HG02981 (cell line): ENCODE data around the gene TAF11L14.
"Not testable (repeated sequence)": the region's sequence is repeated elsewhere in the genome, so short reads cannot be mapped to it uniquely, and the experiment has no call there.

Experiments
- ATAC-seq: cut with Tn5 transposase; IDR thresholded peaks from one replicate; pipeline ENCODE4 v1.9.1; 2021; ENCODE audit warnings: mild to moderate bottlenecking, moderate library complexity; ENCODE audit not compliant: unreplicated experiment

TAF11L14 gene

GRCh38 chr5:17634160-17634559 lies at the start of gene TAF11L14:
Gene TAF11L14 (plus strand): TSS chr5:17634460.
- no peak for ATAC-seq

- not testable (repeated sequence) for ATAC-seq
These were observed 48.6 kb upstream of the TAF11L14 start, which contains the start of gene TAF11L7 for GRCh38 chr5:17585658-17586057. Gene TAF11L7 (minus strand): TSS chr5:17585758.

GRCh38 chr5:17590860-17591259 lies 43.4 kb upstream of the TAF11L14 start, which contains the start of gene TAF11L8:
Gene TAF11L8 (minus strand): TSS chr5:17590960.
- ATAC-seq: not testable (repeated sequence)

- not testable (repeated sequence) for ATAC-seq
These were observed 40.0 kb upstream of the TAF11L14 start, which contains the start of gene TAF11L9 for GRCh38 chr5:17594255-17594654. Gene TAF11L9 (minus strand): TSS chr5:17594394.

GRCh38 chr5:17597728-17598127 lies 36.5 kb upstream of the TAF11L14 start, which contains the start of gene TAF11L10:
Gene TAF11L10 (minus strand): TSS chr5:17597828.
- not testable (repeated sequence) for ATAC-seq

GRCh38 chr5:17603880-17604279 lies 30.4 kb upstream of the TAF11L14 start, which contains the start of gene TAF11L11:
Gene TAF11L11 (plus strand): TSS chr5:17604183.
- not testable (repeated sequence) for ATAC-seq

- ATAC-seq: no peak
These were observed 29.3 kb upstream of the TAF11L14 start for GRCh38 chr5:17604951-17605350.

- not testable (repeated sequence) for ATAC-seq
These were observed 26.8 kb upstream of the TAF11L14 start for GRCh38 chr5:17607461-17607860.

GRCh38 chr5:17610092-17610491 lies 24.2 kb upstream of the TAF11L14 start, which contains the start of gene TAF11L12:
Gene TAF11L12 (plus strand): TSS chr5:17610392.
- not testable (repeated sequence) for ATAC-seq

- no peak for ATAC-seq
These were observed 19.2 kb upstream of the TAF11L14 start for GRCh38 chr5:17614872-17615605.

- no peak for ATAC-seq
These were observed 14.9 kb upstream of the TAF11L14 start for GRCh38 chr5:17619354-17619753.

- no peak for ATAC-seq
These were observed 13.6 kb upstream of the TAF11L14 start for GRCh38 chr5:17620627-17621026.

GRCh38 chr5:17625686-17626085 lies 8.6 kb upstream of the TAF11L14 start:
- ATAC-seq: no peak

GRCh38 chr5:17631788-17632187 lies 2.5 kb upstream of the TAF11L14 start, which contains the start of gene TAF11L13:
Gene TAF11L13 (plus strand): TSS chr5:17632088.
- ATAC-seq: not testable (repeated sequence)

GRCh38 chr5:17649232-17649631 lies 15.0 kb downstream of the TAF11L14 start:
- not testable (repeated sequence) for ATAC-seq

- not testable (repeated sequence) for ATAC-seq
These were observed 21.0 kb downstream of the TAF11L14 start for GRCh38 chr5:17655201-17655759.

- no peak for ATAC-seq
These were observed 21.7 kb downstream of the TAF11L14 start for GRCh38 chr5:17655921-17656320.

GRCh38 chr5:17663182-17663581 lies 28.9 kb downstream of the TAF11L14 start:
- ATAC-seq: no peak

- no peak for ATAC-seq
These were observed 31.6 kb downstream of the TAF11L14 start for GRCh38 chr5:17665836-17666235.

GRCh38 chr5:17666726-17667235 lies 32.5 kb downstream of the TAF11L14 start:
- ATAC-seq: no peak

- no peak for ATAC-seq
These were observed 36.1 kb downstream of the TAF11L14 start for GRCh38 chr5:17670353-17670752.
